SU-DHL-6 (cell line): Measurements from ENCODE around the gene CDH13.

ENCODE experiments used
- H2AFZ ChIP-seq: fragments of 200-600 bp; sonication (generic); 2 replicates; pipeline ENCODE4 v1.6.1; 2014; ENCODE audit warnings: low read depth, mild to moderate bottlenecking, moderate library complexity, mixed read lengths, antibody characterized with exemption, low read length; ENCODE audit not compliant: severe bottlenecking
- H3F3A ChIP-seq: fragments of 200-600 bp; shearing (Covaris generic); 2 replicates; pipeline ENCODE4 v1.6.0; 2016; ENCODE audit warnings: antibody characterized with exemption, mild to moderate bottlenecking; ENCODE audit not compliant: insufficient read depth
- H3K27ac ChIP-seq: fragments of 200-600 bp; sonication (generic); 2 replicates; pipeline ENCODE4 v1.5.1; 2016; ENCODE audit warnings: low read depth, mild to moderate bottlenecking, low read length, moderate library complexity, mixed read lengths
- H3K27me3 ChIP-seq: fragments of 200-600 bp; sonication (generic), shearing (Covaris generic); 2 replicates; pipeline ENCODE4 v1.6.0; 2014; ENCODE audit warnings: mild to moderate bottlenecking, low read length
- H3K36me3 ChIP-seq: fragments of 200-600 bp; sonication (generic); 2 replicates; pipeline ENCODE4 v1.6.1; 2014; ENCODE audit warnings: mild to moderate bottlenecking, low read length, mixed read lengths
- H3K4me2 ChIP-seq: fragments of 300-600, 200-600 bp; shearing (Covaris generic), sonication (generic); 2 replicates; pipeline ENCODE4 v1.6.0; 2014; ENCODE audit warnings: low read length, low read depth, mild to moderate bottlenecking; ENCODE audit not compliant: poor library complexity, severe bottlenecking
- H3K4me3 ChIP-seq: fragments of 200-600 bp; sonication (generic); 2 replicates; pipeline ENCODE4 v1.5.1; 2014; ENCODE audit warnings: antibody characterized with exemption, low read length, mild to moderate bottlenecking, mixed read lengths; ENCODE audit not compliant: insufficient read depth, poor library complexity, severe bottlenecking
- H3K79me2 ChIP-seq: fragments of 200-600 bp; sonication (generic); 2 replicates; pipeline ENCODE4 v1.6.1; 2014; ENCODE audit warnings: mild to moderate bottlenecking, low read length, moderate library complexity; ENCODE audit not compliant: insufficient read depth
- H3K9ac ChIP-seq: fragments of 200-600 bp; sonication (generic); 2 replicates; pipeline ENCODE4 v1.7.0; 2014; ENCODE audit warnings: mild to moderate bottlenecking, low read length
- H3K9me2 ChIP-seq: fragments of 200-600 bp; sonication (generic); replicated peaks from 2 replicates; pipeline ENCODE4 v1.6.1; 2014; ENCODE audit warnings: low read length; ENCODE audit not compliant: insufficient read depth
- H3K9me3 ChIP-seq: fragments of 200-600 bp; sonication (generic); 2 replicates; pipeline ENCODE4 v1.6.1; 2014; ENCODE audit warnings: low read length, mixed read lengths; ENCODE audit not compliant: insufficient read depth
- H4K20me1 ChIP-seq: fragments of 200-600 bp; sonication (generic); 2 replicates; pipeline ENCODE4 v1.6.1; 2014; ENCODE audit warnings: low read depth, mild to moderate bottlenecking, antibody characterized with exemption, low read length, moderate library complexity, mixed read lengths
- CTCF ChIP-seq: fragments of 200-600 bp; sonication (generic); IDR thresholded peaks from one replicate; pipeline ENCODE4 v1.5.1; 2017; ENCODE audit warnings: antibody characterized with exemption, mild to moderate bottlenecking, low read length, moderate library complexity; ENCODE audit not compliant: insufficient read depth, poor library complexity, severe bottlenecking
- EZH2phosphoT487 ChIP-seq: fragments of 200-600 bp; sonication (generic), shearing (Covaris generic); conservative IDR thresholded peaks from 2 replicates; pipeline ENCODE4 v1.6.1; 2018; ENCODE audit warnings: mild to moderate bottlenecking, antibody characterized with exemption, low read length, moderate library complexity, mixed read lengths

Gene CDH13

DNA sequence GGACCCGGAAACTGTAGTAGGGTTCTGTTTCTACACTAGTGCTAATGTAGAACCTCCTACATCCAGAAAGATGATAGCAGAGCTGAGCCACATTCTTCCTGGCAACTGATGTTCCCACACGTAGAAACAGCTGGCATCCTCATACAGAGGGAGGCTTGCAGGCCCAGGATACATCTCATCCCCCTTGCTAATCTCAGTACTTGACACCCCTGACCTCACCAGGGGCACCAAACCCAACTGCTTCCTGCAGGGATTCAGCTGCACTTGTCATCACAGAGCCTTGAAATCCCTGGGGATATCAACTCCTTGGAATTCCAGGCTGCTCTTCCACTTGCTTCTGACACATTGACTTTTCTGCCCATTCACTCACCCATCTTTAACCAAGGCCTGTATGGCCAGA lies 1105.8 kb downstream of the CDH13 start:
- Histone ChIP-seq H3K79me2 (no peaks in the 10 kb centered on the region), H4K20me1 (no peaks in the 10 kb centered on the region), H3K9me3 (peaks cover 13% of the 10 kb centered on the region), H3K27ac (no peak overlapping the region), H3K36me3 (no peaks in the 10 kb centered on the region), H3K4me2 (no peak overlapping the region), H2AFZ (no peak overlapping the region), H3F3A (no peaks in the 10 kb centered on the region), H3K9ac (no peak overlapping the region), H3K4me3 (no peak overlapping the region), H3K27me3 (no peaks in the 10 kb centered on the region), H3K9me2 (no peaks in the 10 kb centered on the region)
- TF ChIP-seq CTCF (no peak), EZH2phosphoT487 (no peak)

- no peak overlapping the region for H3K4me2 ChIP-seq
- H3K27me3 ChIP-seq = no peaks in the 10 kb centered on the region
- H3K79me2 ChIP-seq = no peaks in the 10 kb centered on the region
- no peak overlapping the region for H3K4me3 ChIP-seq
- H3K9ac ChIP-seq = no peak overlapping the region
- no peak overlapping the region for H3K27ac ChIP-seq
- no peaks in the 10 kb centered on the region for H3K36me3 ChIP-seq
- no peaks in the 10 kb centered on the region for H4K20me1 ChIP-seq
- H3K9me3 ChIP-seq = peaks cover 13% of the 10 kb centered on the region
- no peak overlapping the region for H2AFZ ChIP-seq
- TF ChIP-seq CTCF = no peak
- TF ChIP-seq EZH2phosphoT487 = no peak
- no peaks in the 10 kb centered on the region for H3K9me2 ChIP-seq
- H3F3A ChIP-seq = no peaks in the 10 kb centered on the region
Measured at GRCh38 chr16:83733301-83733700, 1106.5 kb downstream of the CDH13 start.

DNA sequence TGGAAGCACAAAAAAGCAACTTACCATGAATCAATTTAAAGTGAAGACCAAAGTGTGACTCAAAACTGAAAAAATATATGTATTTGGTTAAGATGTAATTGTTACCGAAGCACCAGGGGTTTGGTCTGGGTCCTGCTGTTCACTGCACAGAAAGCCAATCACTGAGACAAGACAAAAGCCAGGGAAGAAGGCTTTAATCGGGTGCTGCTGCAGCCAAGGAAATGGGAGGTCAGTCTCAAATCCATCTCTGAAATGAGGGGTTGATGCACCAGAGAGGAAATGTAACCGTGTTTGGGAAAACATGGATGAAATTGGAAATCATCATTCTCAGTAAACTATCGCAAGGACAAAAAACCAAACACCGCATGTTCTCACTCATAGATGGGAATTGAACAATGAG lies 1107.4 kb downstream of the CDH13 start:
- no peak overlapping the region for H3K27ac ChIP-seq
- H4K20me1 ChIP-seq = no peaks in the 10 kb centered on the region
- H3K9ac ChIP-seq = no peak overlapping the region

More for the DNA sequence above, 1107.4 kb downstream of the CDH13 start:
- no peaks in the 10 kb centered on the region for H3F3A ChIP-seq
- no peak overlapping the region for H3K4me3 ChIP-seq
- H3K9me3 ChIP-seq = peaks cover 13% of the 10 kb centered on the region
- no peaks in the 10 kb centered on the region for H3K27me3 ChIP-seq
- no peak overlapping the region for H3K4me2 ChIP-seq
- no peaks in the 10 kb centered on the region for H3K79me2 ChIP-seq
- no peaks in the 10 kb centered on the region for H3K36me3 ChIP-seq
- H2AFZ ChIP-seq = no peak overlapping the region
- TF ChIP-seq EZH2phosphoT487 = no peak
- TF ChIP-seq CTCF = no peak
- H3K9me2 ChIP-seq = no peaks in the 10 kb centered on the region
